Ishikawa (cell line): ENCODE measurements around the gene SH3BP2.

ENCODE experiments used
- CEBPB ChIP-seq: IDR thresholded peaks from 2 replicates; pipeline ENCODE4 v1.6.1; 2012
- CREB1 ChIP-seq: IDR thresholded peaks from 2 replicates; pipeline ENCODE4 v1.6.1; 2012; ENCODE audit warnings: low read depth
- EGR1 ChIP-seq: IDR thresholded peaks from 2 replicates; pipeline ENCODE4 v1.6.1; 2012
- EP300 ChIP-seq: IDR thresholded peaks from 2 replicates; pipeline ENCODE4 v1.6.1; 2012; ENCODE audit warnings: borderline replicate concordance
- FOXM1 ChIP-seq: IDR thresholded peaks from 2 replicates; pipeline ENCODE4 v1.6.1; 2012; ENCODE audit warnings: low read depth, borderline replicate concordance
- MAX ChIP-seq: IDR thresholded peaks from 2 replicates; pipeline ENCODE4 v1.6.1; 2012
- NFIC ChIP-seq: IDR thresholded peaks from 2 replicates; pipeline ENCODE4 v1.6.1; 2012
- RAD21 ChIP-seq: IDR thresholded peaks from 2 replicates; pipeline ENCODE4 v1.6.1; 2012; ENCODE audit warnings: low read depth
- TAF1 ChIP-seq: IDR thresholded peaks from 2 replicates; pipeline ENCODE4 v1.6.1; 2012; ENCODE audit warnings: low read depth, mild to moderate bottlenecking
- TCF12 ChIP-seq: IDR thresholded peaks from 2 replicates; pipeline ENCODE4 v1.6.1; 2012; ENCODE audit warnings: low read depth
- TEAD4 ChIP-seq: IDR thresholded peaks from 2 replicates; pipeline ENCODE4 v1.6.1; 2012
- USF1 ChIP-seq: IDR thresholded peaks from 2 replicates; pipeline ENCODE4 v1.6.1; 2012
- YY1 ChIP-seq: IDR thresholded peaks from 2 replicates; pipeline ENCODE4 v1.6.1; 2012; ENCODE audit warnings: low read depth
- ZBTB7A ChIP-seq: IDR thresholded peaks from 2 replicates; pipeline ENCODE4 v1.6.1; 2012; ENCODE audit warnings: low read depth
- TF ChIP-seq, protein P1 (sequence below): IDR thresholded peaks from 2 replicates; pipeline ENCODE4 v1.6.1; 2012; ENCODE audit warnings: low read depth, mild to moderate bottlenecking

SH3BP2 gene

DNA sequence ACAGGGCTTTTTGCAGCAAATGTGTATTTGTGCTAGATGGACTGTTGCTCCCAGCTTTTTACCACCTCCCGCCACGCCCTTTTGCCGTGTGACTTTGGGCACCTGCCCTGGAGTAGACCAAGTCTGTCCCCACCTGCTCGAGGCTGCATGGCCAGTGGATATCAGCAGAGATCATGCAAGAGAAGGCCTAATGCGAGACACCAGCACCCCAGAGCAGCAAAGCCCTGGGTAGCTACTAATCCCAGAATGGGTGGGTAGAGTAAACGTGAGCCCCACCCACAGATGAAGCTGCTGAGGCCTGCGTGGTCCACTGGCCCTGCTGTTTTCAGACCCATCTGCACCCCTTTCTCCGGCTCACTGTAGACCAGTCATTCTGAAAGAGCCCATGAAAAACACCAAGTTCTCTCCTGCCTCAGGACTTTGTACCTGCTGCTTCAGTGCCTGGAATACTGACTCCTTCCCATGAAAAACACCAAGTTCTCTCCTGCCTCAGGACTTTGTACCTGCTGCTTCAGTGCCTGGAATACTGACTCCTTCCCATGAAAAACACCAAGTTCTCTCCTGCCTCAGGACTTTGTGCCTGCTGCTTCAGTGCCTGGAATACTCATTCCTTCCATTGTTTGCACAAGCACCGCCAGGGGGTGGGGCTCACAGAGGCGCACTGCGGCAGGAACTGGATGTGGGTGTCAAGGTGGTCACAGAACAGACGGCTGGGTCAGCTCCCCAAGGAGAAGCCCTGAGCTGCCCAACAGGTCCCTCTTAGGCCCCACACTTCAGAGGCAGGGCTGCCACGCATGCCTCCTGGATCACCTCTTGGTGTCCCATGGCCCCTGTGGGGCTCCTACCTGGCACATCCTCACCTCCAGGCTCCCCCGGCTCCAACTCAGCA lies 31.6 kb upstream of the SH3BP2 start:
- TF ChIP-seq, protein P1, sequence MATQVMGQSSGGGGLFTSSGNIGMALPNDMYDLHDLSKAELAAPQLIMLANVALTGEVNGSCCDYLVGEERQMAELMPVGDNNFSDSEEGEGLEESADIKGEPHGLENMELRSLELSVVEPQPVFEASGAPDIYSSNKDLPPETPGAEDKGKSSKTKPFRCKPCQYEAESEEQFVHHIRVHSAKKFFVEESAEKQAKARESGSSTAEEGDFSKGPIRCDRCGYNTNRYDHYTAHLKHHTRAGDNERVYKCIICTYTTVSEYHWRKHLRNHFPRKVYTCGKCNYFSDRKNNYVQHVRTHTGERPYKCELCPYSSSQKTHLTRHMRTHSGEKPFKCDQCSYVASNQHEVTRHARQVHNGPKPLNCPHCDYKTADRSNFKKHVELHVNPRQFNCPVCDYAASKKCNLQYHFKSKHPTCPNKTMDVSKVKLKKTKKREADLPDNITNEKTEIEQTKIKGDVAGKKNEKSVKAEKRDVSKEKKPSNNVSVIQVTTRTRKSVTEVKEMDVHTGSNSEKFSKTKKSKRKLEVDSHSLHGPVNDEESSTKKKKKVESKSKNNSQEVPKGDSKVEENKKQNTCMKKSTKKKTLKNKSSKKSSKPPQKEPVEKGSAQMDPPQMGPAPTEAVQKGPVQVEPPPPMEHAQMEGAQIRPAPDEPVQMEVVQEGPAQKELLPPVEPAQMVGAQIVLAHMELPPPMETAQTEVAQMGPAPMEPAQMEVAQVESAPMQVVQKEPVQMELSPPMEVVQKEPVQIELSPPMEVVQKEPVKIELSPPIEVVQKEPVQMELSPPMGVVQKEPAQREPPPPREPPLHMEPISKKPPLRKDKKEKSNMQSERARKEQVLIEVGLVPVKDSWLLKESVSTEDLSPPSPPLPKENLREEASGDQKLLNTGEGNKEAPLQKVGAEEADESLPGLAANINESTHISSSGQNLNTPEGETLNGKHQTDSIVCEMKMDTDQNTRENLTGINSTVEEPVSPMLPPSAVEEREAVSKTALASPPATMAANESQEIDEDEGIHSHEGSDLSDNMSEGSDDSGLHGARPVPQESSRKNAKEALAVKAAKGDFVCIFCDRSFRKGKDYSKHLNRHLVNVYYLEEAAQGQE, result no peak
- TF ChIP-seq ZBTB7A (no peak), EGR1 (no peak), TCF12 (no peak), MAX (0 out of 2 replicates have a peak, but pooled peaks have one; percentile 14), RAD21 (peak; percentile 22; the same call in 1 of the 2 replicates), YY1 (no peak)

- TF ChIP-seq EGR1 (no peak), TEAD4 (no peak), CREB1 (no peak), RAD21 (no peak), YY1 (no peak), CEBPB (no peak), NFIC (no peak), TCF12 (no peak), EP300 (no peak), USF1 (no peak), TAF1 (no peak), FOXM1 (no peak), ZBTB7A (no peak), MAX (no peak)
- TF ChIP-seq, protein P1, result no peak
Measured at GRCh38 chr4:2762048-2762447, 30.8 kb upstream of the SH3BP2 start.

- no peak for TF ChIP-seq FOXM1
- no peak for TF ChIP-seq EGR1
- TF ChIP-seq ZBTB7A, result no peak
- TF ChIP-seq, protein P1, result no peak
- TF ChIP-seq TCF12, result no peak
- no peak for TF ChIP-seq CEBPB
- no peak for TF ChIP-seq TAF1
- no peak for TF ChIP-seq USF1
- TF ChIP-seq CREB1, result no peak
- TF ChIP-seq EP300, result no peak
- no peak for TF ChIP-seq RAD21
- no peak for TF ChIP-seq NFIC
- no peak for TF ChIP-seq YY1
- no peak for TF ChIP-seq TEAD4
- TF ChIP-seq MAX, result no peak
Measured at GRCh38 chr4:2763511-2763967, 29.3 kb upstream of the SH3BP2 start.

- no peak for TF ChIP-seq EGR1
Measured at GRCh38 chr4:2765832-2766526, 26.9 kb upstream of the SH3BP2 start.
